Stimulated activated CD4-positive, alpha-beta T cell treated with anti-CD3 and anti-CD28 coated beads, TNF-alpha, amount 100 ng/mL, for 4 hours (primary cell): Measurements from ENCODE around the gene TIE1.

ENCODE experiments used
- DNase-seq, 3 experiments: peaks; one replicate each; pipeline ENCODE4 v3.0.0-alpha.2; 2020; ENCODE audit warnings: low read depth in 3 of 3

The TIE1 gene

GRCh38 chr1:43338001-43338400 lies 37.2 kb downstream of the TIE1 start:
- DNase-seq, result no peak

- no peak for DNase-seq
Observed at GRCh38 chr1:43339584-43340232, 38.9 kb downstream of the TIE1 start.

- DNase-seq, result no peak
Observed at GRCh38 chr1:43340559-43340958, 39.8 kb downstream of the TIE1 start.

DNA sequence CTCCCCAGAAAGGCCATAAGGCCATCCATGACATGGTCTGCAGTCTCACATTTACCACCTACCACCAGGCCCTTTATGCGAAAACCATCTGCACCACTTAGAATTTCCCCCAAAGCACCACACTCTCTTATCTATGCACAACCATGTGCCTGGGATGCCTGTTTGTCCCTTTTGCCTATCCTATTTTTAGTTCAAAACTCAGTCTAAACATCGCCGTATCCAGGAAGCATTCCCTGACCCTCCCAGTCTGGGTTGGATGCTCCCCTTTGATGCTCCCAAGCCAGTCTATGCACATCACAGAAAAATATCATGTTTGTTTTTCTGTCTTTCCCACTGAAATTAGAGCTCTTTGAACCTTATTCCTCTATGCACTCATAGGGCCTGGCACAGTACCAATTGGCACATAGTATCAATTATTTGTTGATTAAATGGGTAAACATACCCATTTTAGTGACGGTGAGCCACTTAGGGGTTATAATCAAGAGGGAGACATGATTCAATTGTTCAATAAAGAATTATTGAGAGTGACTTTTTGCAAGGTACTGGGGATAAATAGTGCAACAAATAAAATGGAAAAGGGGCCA lies 43.6 kb downstream of the TIE1 start:
- no peak for DNase-seq

- DNase-seq, result no peak
Observed at GRCh38 chr1:43345120-43345519, 44.3 kb downstream of the TIE1 start.

DNA sequence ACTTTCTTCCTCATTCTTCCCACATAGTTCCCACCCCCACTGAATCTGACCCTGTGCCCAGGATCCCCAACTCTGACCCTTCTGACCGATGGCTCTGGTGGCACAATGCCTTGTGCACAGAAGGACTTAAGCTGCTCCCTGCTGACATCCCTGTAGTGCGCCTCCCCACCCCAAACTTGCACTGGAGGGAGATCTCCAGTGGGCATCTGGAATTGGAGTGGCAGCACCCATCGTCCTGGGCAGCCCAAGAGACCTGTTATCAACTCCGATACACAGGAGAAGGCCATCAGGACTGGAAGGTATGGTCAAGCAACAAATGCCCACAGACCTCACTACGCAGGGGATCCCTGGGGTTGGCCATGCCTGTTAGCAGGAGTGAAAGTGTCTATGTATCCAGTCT lies 45.9 kb downstream of the TIE1 start:
- no peak for DNase-seq

- DNase-seq, result no peak
Observed at GRCh38 chr1:43348343-43348808, 47.6 kb downstream of the TIE1 start.

DNA sequence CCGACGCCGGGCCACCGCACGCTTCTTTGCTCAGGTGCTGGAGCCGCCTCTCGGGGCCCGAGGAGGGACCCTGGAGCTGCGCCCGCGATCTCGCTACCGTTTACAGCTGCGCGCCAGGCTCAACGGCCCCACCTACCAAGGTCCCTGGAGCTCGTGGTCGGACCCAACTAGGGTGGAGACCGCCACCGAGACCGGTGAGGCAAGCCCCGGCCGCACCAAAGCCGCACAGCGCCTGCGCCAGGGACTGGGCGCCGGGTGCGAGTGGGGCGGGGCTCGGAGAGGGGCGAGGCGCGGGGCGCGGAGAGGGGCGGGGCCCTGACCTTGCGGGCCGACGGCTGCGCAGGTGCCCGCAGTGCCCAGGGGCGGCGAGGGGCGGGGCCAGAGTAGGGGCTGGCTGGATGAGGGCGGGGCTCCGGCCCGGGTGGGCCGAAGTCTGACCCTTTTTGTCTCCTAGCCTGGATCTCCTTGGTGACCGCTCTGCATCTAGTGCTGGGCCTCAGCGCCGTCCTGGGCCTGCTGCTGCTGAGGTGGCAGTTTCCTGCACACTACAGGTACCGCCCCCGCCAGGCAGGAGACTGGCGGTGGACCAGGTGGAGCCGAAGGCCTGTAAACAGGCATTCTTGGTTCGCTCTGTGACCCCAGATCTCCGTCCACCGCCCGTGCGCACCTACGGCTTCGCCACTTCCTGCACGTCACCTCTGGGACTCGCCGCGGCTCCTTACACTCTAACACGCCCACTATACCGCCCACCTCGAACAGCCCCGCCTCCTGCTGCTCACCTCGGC lies 48.2 kb downstream of the TIE1 start:
- DNase-seq, result peak in 1 of 3 experiments; percentile 22

- no peak for DNase-seq
Observed at GRCh38 chr1:43349594-43350306, 49.0 kb downstream of the TIE1 start.

GRCh38 chr1:43350976-43351375 lies 50.2 kb downstream of the TIE1 start:
- DNase-seq, result no peak

- no peak for DNase-seq
Observed at GRCh38 chr1:43351421-43352350, 50.9 kb downstream of the TIE1 start.

DNA sequence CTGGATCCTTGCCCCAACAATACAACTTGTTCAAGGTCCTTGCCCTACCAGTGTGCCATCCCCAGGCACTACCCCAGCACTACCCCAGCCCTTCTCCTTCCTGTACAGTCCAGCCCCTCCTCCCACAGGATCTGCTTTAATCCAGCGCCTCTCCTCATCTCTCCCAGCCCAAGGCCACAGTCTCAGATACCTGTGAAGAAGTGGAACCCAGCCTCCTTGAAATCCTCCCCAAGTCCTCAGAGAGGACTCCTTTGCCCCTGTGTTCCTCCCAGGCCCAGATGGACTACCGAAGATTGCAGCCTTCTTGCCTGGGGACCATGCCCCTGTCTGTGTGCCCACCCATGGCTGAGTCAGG lies 51.5 kb downstream of the TIE1 start:
- DNase-seq, result no peak

- no peak for DNase-seq
Observed at GRCh38 chr1:43352881-43353280, 52.1 kb downstream of the TIE1 start.

GRCh38 chr1:43354471-43354870 lies 53.7 kb downstream of the TIE1 start:
- DNase-seq, result no peak

DNA sequence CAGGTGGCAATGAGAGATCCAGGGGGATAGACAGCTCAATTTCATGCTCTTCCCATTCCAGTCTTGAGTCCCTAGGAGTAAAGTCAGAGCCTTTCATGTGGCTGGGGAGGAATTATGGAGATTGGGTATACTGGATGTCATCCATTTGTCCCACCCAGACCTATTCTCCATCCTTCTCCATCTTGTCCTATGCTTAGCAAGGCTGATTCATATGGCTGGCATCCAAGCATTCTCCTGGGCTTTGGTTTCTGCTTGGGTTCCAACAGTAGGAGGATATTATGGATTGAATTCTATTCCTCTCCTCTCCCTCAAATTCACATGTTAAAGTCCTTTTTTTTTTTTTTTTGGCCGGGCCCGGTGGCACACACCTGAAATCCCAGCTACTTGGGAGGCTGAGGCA lies 54.2 kb downstream of the TIE1 start:
- DNase-seq, result no peak

DNA sequence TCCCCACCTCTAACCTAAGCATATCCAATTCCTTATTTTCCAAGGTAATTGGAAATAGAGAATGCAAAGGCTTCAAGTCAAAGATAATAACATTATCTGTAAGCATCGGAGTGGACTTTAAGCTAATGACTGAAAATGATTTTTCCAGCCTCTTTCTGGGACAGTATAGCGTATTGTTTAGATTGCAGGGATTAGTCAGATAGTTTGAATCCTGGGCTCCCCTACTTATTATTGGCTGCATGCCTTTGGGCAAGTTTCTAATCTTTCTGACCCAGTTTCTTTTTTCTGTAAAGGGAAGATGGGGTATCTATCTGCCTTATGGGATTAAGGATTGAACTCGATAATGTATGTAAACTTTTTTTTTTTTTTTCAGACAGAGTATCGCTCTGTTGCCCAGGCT lies 56.5 kb downstream of the TIE1 start:
- no peak for DNase-seq

DNA sequence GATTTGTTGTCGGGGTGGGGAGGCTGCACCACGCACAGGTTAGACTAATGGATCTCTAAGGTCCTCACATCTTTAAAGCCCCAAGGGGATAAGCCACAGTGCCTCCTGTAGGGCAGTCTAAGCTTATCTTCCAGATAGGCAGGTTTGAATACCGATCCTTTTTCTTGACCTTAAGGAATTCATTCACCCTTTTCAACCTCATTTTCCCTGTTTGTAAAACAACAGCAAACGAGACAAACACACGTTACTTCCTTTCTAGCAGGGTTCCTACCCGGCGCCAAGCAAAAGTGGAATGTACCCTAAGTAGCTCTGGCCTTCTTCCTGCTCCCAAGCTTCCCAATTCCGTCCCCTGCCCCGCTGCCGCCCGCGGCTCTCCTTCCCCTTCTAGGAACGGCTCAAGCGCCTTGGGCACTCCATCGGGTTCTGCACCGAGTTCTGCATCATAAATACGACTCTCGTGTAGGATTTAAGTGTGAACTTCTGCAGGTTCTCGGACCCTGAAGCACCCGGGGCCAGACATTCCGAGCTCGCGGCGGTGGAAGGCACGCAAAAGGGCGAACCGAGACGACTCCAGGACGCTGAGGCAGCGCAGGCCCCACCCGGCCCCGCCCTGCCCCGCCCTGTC lies 57.5 kb downstream of the TIE1 start:
- no peak for DNase-seq

- DNase-seq, result peak; percentile 94 to 98 (median 95)
Observed at GRCh38 chr1:43358746-43359693, 58.2 kb downstream of the TIE1 start, which contains the start of gene CDC20. Gene CDC20 (plus strand): TSS chr1:43358981. CDS start chr1:43359216, 235 bp downstream.

DNA sequence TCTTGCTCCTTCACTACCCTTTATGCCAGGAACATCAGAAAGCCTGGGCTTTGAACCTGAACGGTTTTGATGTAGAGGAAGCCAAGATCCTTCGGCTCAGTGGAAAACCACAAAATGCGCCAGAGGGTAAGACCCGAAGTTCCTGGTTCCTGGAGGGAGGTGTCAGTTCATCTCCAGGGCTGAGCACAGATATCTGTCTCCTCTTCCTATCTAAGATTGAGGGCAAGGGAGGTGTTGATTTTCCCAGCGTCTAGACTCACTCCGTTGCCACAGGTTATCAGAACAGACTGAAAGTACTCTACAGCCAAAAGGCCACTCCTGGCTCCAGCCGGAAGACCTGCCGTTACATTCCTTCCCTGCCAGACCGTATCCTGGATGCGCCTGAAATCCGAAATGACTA lies 58.9 kb downstream of the TIE1 start:
- no peak for DNase-seq

DNA sequence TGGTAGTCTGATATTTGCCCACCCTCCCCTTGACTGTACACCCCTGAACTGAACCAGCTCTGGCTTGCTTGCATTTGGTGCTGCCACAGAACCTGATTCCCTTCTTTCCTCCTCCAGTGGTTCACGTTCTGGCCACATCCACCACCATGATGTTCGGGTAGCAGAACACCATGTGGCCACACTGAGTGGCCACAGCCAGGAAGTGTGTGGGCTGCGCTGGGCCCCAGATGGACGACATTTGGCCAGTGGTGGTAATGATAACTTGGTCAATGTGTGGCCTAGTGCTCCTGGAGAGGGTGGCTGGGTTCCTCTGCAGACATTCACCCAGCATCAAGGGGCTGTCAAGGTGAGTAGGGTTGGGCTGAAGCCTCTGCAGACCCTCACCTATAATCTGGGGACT lies 59.8 kb downstream of the TIE1 start:
- DNase-seq, result no peak
